HG02852 (cell line): Measurements from ENCODE around the gene PSEN1.

Experiments
- ATAC-seq: cut with Tn5 transposase; IDR thresholded peaks from one replicate; pipeline ENCODE4 v1.9.1; 2021; ENCODE audit warnings: mild to moderate bottlenecking, moderate library complexity; ENCODE audit not compliant: unreplicated experiment

The PSEN1 gene

DNA sequence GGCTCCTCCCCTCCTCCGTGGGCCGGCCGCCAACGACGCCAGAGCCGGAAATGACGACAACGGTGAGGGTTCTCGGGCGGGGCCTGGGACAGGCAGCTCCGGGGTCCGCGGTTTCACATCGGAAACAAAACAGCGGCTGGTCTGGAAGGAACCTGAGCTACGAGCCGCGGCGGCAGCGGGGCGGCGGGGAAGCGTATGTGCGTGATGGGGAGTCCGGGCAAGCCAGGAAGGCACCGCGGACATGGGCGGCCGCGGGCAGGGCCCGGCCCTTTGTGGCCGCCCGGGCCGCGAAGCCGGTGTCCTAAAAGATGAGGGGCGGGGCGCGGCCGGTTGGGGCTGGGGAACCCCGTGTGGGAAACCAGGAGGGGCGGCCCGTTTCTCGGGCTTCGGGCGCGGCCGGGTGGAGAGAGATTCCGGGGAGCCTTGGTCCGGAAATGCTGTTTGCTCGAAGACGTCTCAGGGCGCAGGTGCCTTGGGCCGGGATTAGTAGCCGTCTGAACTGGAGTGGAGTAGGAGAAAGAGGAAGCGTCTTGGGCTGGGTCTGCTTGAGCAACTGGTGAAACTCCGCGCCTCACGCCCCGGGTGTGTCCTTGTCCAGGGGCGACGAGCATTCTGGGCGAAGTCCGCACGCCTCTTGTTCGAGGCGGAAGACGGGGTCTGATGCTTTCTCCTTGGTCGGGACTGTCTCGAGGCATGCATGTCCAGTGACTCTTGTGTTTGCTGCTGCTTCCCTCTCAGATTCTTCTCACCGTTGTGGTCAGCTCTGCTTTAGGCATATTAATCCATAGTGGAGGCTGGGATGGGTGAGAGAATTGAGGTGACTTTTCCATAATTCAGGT, at the start of gene PSEN1:
Gene PSEN1, plus strand, starts transcription at position 121 of the 839 bp plus-strand sequence. CDS start 11,513 bp downstream, outside the sequence.
- ATAC-seq, result peak; percentile 91

DNA sequence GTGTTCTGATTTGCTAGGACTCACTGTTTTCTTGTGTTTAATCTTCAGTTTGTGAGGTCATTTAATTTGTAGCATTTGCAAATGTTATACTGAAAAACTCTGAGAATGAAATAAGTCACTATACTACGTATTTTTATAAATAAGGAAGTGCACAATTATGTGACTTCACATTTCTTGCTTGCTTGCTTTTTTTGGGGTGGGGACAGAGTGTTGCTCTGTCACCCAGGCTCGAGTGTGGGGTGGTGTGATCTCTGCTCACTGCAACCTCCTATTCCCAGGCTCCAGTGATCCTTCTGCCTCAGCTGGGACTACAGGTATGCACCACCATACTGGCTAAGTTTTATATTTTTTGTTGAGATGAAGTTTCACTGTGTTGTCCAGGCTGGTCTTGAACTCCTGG, 45.3 kb upstream of the PSEN1 start:
- no peak for ATAC-seq

DNA sequence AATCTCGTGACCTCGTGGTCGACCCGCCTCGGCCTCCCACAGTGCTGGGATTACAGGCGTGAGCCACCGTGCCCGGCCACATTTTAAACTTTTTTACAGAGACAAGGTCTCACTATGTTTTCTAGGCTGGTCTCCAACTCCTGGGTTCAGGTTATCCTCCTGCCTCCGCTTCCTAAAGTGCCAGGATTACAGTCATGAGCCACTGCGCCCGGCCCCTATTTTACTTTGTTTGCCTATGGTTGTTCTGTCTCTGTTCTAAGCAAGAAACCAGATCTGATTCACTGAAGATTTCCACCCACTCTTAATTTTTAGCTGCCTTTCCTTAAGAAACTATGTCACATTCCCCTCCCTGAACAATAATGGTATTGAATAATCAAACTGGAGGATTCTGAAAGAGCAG, 38.9 kb upstream of the PSEN1 start:
- ATAC-seq, result no peak

DNA sequence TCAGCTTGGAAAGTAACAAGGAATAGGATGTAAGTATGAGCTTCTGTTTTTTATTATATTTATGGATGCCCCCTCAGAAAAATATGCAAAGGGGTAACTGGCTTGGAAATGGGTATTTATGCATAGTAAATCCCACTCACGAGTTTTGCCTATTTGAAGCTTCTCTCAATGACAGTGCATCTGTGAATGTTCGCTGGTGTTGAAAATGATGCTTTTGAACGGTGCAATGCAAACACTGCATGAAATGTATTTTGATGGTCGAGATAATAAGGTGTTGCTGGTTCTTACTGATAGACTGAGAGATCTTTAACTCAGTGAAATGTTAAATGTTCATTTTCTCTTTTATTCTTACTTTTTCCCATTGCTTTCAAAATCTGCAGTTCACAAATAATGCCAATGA, 36.0 kb upstream of the PSEN1 start:
- ATAC-seq, result no peak

DNA sequence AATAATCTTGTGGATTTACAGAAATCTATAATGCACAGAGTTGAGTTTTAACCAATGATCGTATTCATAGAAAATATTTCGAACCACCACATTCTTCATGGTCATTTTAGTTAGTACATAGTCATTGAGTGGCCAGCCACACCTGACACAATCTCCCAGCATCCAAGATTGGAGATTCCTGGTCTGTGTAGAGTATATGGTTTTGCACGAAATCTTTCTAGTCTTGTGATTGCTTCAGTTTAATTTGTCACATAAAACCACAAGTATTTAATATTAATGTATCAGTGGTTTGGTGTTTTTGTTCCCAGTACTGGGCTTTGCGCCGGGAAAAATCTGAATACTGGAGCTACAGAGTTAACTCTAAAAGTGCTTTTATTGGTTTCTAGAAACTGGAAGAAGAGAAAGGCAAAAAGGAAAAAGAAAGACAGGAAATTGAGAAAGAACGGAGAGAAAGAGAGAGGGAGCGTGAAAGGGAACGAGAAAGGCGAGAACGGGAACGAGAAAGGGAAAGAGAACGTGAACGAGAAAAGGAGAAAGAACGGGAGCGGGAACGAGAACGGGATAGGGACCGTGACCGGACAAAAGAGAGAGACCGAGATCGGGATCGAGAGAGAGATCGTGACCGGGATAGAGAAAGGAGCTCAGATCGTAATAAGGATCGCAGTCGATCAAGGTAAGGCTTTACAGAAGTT, 33.4 kb upstream of the PSEN1 start:
- no peak for ATAC-seq

DNA sequence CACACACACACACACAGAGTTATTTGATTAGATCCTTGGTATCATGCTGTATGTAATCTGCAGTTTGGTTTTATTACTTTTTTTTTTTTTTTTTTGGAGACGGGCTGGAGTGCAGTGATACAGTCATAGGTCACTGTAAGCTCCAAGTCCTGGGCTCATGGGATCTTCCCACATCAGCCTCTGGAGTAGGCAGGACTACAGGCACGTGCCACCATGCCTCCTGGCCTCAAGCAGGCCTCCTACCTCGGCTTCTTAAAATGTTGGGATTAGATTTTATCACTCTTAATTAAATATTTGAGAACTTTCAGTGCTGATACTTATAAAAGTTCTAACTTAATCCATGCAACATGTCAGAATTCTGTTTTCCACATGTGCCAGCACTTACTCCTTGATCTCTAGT, 31.3 kb upstream of the PSEN1 start:
- ATAC-seq, result no peak

DNA sequence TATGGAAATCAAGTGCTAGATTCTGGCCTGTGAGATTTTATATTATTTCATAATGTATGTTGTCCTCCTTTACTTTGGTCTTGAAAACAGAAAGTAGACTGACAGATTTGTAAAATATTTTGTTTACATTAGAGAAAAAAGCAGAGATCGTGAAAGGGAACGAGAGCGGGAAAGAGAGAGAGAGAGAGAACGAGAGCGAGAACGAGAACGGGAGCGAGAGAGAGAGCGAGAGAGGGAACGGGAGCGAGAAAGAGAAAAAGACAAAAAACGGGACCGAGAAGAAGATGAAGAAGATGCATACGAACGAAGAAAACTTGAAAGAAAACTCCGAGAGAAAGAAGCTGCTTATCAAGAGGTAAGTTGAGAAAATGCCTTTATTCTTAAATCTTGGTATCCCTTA, 30.6 kb upstream of the PSEN1 start:
- ATAC-seq, result no peak

DNA sequence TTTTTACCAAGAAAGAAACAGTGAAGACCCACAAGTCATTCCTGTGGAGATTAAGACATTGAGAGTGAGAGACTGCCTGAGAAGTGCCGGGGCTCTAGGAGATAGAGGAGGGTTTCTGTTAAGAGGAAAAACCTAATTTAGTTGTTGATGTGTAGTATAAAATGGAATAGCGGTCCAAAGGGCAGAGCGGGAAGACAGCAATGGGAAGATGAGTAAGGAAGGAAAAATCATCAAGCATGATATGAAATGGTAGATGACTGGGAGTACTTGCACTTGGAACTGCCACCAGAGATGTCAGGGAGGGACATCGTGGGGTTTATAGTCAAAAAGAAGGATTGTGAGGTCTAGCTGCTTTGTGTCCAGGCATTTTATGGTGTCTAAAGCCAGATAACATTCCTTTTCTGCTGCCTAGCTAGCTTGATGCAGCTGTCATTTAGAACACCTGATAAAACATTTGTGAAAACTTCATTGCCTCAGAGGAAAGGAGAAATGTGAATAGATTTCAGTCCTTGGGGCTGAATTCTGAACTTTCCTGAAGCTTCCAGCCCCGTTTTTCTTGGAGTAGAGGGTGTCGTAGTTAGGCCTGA, 20.1 kb upstream of the PSEN1 start:
- ATAC-seq, result no peak

DNA sequence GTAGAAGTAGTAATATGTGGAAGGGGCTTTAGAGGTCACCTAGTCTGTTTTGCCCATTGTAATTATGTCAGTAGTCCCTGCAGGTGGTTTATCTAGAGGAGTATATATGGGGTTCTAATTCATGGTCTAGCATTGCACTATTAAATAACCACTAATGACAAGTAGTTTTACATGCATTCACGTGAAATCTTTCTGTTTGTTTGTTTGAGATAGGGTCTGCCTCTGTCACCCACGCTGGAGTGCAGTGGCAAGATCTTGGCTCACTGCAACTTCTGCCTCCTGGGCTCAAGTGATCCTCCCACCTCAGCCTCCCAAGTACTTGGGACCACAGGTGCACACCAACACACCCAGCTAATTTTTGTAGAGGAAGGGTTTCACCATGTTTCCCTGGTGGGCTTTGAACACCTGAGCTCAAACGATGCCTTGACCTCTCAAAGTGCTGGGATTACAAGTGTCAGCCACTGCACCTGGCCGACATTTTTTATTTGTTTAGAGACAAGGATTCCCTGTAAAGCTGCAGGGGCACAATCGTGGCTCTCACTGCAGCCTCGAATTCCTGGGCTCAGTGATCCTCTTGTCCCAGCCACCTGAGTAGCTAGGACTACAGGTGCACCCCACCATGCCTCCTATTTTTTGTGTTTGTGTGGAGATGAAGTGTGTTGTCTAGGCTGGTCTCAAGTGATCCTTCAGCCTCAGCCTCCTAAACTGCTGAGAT, 12.0 kb upstream of the PSEN1 start:
- ATAC-seq, result no peak

DNA sequence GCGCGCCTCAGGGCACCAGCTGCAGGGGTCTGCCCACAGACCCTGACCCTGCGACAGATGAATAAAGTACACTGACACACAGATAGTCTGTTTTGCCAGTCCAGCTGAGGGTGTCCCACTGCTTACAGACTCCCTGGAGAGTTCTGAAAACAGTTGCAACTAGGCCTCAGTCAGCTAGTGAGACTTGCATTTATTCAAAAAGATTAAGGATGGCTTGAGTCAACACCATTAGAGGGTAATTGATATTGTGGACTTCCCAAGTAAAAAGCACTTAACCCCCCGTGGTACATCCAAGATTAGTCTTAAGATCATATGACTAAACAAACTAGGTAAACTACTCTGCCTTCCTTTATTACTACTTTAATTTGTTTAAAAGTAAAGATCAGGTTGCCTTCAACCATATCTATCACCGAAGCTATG, 11.1 kb upstream of the PSEN1 start:
- no peak for ATAC-seq

DNA sequence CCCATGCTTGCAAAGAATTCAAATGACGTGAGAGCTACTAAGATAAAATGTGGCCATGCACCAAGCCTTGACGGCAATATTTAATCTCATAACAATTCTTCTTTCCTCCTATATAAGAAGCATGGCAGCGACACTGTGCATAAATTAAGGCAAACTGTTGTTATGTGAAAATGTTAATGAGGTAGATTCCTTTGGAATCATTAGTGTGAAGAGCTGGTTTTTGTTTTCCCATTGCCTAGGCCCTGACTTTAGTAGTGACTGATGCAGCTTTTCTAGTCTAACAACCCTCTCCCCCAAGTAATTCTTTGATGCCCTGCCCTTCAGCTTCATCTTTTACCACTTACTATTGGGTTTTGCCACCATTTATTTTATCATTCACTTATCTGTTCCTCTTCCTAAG, 10.6 kb upstream of the PSEN1 start:
- no peak for ATAC-seq

DNA sequence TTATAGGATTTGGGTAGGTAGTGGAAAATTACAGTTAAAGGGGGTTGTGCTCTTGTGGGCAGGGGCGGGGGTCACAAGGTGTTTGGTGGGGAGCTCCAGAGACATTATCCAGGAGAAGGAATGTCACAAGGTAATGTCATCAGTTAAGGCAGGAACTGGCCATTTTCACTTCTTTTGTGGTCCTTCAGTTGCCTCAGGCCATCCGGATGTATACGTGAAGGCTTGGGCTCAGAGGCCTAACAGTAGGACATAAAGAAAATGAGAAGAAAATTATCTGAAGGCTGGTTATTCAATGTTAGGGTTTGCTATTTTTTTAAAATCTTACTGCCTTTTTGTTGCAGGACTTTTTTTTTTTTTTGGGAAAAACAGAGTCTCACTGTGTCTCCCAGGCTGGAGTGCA, 2.5 kb upstream of the PSEN1 start:
- no peak for ATAC-seq

DNA sequence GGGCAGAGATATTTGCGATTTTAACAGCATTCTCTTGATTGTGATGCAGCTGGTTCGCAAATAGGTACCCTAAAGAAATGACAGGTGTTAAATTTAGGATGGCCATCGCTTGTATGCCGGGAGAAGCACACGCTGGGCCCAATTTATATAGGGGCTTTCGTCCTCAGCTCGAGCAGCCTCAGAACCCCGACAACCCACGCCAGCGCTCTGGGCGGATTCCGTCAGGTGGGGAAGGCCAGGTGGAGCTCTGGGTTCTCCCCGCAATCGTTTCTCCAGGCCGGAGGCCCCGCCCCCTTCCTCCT, 271 bp upstream of the PSEN1 start:
- ATAC-seq, result no peak

DNA sequence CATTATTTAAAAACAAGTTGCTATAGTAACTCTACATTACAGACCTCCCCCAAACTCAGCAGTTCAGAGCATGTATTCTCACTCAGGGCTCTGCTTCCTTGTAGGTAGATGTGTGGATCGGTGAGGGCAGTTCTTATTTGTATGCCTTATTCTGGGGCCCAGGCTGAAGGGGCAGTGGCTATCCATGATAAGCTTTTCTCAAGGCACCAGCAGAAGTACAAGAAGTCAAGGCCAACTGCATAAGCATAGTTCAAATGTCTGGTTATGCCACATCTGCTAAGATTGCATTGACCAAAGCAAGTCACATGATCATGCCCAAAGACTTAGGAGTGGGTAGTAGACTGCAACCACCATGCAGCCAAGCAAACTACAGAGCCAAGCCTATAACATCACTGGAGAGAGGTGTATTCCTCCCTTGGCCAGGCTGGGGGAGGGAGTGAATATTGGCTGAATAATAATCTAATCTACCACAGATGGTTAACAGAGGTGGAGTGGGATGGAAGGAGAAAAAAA, 4.6 kb downstream of the PSEN1 start:
- ATAC-seq, result no peak

DNA sequence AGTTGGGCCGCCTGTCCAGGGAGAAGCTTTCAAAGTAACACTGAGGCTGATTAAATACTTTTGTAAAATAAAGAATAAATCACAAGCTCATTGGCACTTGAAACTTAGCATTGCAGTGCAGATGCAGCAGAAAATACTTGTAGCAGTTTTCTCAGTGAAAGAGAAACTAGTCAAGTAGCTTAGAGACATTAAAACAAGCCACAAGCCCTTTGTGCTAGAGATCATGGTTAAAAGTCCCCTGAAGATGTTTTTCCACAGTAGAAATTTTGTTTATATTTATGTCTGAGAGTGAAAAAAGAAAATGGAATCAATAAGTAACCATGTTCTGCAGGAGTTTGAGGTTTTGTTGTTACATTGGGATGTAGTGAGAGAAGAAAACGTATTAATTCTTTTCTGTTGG, 5.9 kb downstream of the PSEN1 start:
- ATAC-seq, result no peak

DNA sequence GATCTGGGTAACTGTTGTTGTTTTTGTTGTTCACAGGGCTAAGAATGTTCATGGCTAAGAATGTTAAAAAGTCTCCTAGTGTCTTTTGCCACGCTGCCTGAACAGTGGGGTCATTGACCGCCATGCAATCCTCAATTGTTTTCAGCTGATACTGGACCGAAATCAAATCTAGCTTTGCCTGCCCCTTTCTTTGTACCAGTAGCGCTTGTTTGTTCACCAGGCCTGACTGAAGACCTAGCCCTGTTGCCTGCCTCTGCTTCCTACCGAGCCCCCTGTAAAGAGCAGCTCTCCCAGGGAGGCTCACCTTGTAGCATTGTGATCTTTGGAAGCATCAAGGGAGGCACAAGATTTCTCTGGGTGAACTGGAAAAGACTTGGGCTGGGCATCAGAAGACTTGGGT, 6.7 kb downstream of the PSEN1 start:
- ATAC-seq, result no peak

DNA sequence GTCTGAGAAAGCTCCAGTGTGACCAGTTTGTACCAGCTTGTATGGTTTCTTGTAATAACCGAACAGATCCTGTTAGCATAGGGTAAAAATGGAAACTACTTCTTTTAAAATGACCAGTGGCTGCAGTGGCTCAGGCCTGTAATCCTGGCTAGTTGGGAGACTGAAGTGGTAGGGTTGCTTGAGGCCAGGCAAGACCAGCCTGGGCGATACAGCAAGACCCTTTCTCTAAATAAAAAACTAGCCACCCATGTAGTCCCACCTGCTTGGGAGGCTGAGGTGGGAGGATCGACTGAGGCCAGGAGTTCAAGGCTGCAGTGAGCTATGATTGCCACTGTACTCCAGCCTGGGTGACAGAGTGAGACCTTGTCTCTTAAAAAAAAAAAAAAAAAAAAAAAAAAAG, 7.3 kb downstream of the PSEN1 start:
- ATAC-seq, result no peak

DNA sequence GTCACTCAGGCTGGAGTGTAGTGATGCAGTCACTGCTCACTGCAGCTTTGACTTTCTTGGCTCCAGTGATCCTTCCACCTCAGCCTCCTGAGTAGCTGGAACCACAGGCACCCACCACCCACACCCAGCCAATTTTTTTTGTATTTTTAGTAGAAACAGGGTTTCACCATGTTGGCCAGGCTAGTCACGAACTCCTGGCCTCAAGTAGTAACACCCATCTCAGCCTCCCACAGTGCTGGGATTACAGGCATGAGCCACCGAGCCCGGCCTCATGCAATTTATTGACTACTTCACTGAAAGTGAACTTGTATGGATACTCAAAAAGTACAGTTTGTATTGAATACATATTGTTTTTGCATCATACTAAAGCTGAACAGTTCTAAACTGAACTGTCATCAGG, 9.1 kb downstream of the PSEN1 start:
- no peak for ATAC-seq

DNA sequence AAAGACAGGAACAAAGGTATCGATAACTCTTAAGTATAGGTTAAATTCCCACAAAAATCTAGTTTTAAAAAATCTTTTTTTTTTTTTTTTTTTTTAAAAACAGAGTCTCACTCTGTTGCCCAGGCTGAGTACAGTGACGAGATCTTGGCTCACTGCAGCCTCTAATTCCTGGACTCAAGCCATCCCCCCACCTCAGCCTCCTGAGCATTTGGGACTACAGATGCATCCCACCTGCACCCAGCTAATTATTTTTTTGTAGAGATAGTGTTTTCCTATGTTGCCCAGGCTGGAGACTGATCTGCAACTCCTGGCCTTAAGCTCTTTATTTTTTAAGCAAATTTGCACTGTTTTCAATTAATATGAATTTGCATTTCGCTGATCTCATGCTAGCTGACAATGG, 9.8 kb downstream of the PSEN1 start:
- ATAC-seq, result no peak

DNA sequence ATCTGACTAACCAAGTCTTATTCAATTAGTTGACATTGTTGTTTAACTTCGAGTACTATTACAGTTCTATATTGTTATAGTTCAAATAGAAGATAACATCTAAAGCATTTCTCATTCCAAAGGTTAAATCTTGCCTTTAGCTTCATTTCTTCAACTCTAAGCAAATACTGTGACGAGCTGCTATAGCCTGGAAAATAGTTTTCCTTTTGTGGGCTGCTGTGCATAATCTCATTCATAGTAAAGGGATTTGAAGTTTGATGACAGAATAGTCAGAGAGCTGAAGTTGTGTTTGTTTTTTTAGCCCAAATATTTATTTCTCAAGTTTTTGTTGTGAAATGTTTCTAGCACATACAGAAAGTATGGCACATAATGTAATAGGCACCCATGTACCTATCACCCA, 13.4 kb downstream of the PSEN1 start:
- ATAC-seq, result no peak

DNA sequence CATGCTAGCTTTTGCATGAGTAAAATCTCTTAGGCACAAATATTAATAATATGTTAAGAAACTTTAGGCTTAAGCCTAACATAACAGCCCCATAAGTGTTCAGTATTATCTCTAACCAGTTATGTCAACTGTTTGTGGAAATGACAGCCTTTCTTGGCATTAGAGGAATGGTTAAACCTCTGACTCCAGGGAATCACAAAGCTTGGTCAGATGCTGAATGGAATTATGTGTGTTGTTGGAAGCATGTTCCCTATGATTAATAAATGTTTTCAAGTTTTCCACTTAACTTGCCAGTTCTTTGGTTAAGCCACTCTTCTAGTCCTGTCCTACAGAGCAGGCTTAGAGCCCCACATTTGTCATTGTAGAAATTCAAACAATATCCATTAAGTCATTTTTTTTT, 17.0 kb downstream of the PSEN1 start:
- no peak for ATAC-seq
